Activated T-helper 9 cell treated with anti-CD3 and anti-CD28 coated beads, Interleukin-2, amount 50 U/mL, for 16 hours (primary cell): Measurements from ENCODE around the gene PRDM16.

Source experiments
- DNase-seq: peaks from one replicate; pipeline ENCODE4 v3.0.0-alpha.2; 2020; ENCODE audit warnings: low read depth

The PRDM16 gene

DNA sequence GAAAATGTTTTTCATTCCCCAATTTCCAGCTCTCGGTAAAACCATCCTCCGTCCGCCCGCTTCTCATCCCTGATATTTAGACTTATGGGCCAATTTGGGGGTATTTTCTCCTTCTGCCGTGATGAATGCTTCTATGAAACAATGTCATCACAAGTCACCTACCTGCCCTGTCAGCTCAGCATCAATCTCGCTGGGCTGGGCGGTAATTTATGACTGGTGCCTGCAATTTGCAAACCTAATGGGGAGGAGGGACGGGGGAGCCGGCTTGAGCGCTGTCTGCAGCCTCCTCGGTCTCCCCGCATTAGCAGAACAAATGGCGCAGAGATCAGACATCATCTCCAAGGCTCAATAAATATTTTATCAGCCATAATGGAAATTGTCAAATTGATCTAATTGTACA, 72.1 kb downstream of the PRDM16 start:
- DNase-seq = no peak

GRCh38 chr1:3141836-3142235, 72.8 kb downstream of the PRDM16 start:
- no peak for DNase-seq

DNA sequence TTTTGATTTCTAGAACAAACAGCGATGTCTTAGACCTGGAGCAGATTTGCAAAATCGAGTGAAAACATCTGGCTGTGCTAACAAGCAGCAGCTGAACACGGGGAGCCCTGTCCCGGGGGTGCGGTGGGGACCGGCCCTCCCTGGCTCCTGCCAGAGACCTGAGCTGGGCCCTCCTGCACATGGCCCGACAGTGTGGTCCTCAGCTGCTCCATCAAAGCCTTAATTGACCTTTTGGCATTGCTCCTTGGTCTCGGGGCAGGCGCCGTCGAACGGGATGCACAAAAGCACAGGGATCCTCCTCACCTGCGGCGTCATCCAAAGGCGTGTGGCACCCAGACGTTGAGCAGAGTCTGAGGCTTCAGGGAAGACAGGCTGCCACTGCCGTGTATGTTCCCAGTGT, 73.2 kb downstream of the PRDM16 start:
- no peak for DNase-seq

- no peak for DNase-seq
Observed at GRCh38 chr1:3142751-3143150, 73.7 kb downstream of the PRDM16 start.

GRCh38 chr1:3145532-3146325, 76.7 kb downstream of the PRDM16 start:
- DNase-seq = no peak

- no peak for DNase-seq
Observed at GRCh38 chr1:3146458-3146857, 77.5 kb downstream of the PRDM16 start.

GRCh38 chr1:3146907-3147306, 77.9 kb downstream of the PRDM16 start:
- no peak for DNase-seq

- DNase-seq = no peak
Observed at GRCh38 chr1:3148171-3148570, 79.2 kb downstream of the PRDM16 start.

GRCh38 chr1:3149277-3149676, 80.3 kb downstream of the PRDM16 start:
- no peak for DNase-seq

DNA sequence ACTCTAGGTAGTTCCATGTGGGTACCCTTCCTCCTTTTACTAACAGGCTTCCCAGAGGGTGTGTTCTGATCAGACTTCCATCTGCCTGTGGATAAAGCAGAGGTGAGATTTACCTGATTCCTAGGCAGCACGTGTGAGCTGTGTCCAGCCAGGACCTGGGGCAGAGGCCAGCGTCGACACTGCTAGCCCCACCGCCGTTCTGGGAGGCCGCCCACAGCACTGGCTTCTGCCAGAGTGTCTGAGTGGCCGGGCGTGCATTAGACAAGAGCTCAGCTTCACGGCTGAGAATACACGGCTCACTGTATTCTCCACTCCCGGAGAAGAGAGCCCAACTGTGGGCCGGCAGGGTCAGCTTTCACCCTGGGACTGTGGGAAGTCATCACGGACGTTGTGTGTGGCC, 82.5 kb downstream of the PRDM16 start:
- DNase-seq = no peak

- DNase-seq = no peak
Observed at GRCh38 chr1:3152143-3152542, 83.1 kb downstream of the PRDM16 start.

DNA sequence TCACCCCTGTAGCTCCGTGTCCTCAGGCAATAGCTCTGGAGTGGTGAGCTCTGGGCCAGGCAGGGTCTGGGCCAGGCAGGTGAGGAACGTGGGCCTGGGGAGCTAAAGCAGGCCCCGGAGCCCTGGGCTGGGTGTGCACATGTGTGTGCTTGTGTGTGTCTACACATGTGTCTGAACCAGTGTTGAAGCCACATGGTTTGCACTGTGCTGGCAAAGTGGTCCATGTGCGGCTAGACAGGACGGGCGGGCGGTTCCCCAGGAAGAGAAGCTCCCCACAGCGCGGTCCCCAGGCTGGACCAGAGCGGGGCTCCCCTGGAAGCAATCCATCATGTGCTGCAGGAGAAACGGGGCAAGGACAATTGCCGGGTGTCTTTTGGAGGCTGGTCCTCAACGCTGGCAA, 84.2 kb downstream of the PRDM16 start:
- no peak for DNase-seq

DNA sequence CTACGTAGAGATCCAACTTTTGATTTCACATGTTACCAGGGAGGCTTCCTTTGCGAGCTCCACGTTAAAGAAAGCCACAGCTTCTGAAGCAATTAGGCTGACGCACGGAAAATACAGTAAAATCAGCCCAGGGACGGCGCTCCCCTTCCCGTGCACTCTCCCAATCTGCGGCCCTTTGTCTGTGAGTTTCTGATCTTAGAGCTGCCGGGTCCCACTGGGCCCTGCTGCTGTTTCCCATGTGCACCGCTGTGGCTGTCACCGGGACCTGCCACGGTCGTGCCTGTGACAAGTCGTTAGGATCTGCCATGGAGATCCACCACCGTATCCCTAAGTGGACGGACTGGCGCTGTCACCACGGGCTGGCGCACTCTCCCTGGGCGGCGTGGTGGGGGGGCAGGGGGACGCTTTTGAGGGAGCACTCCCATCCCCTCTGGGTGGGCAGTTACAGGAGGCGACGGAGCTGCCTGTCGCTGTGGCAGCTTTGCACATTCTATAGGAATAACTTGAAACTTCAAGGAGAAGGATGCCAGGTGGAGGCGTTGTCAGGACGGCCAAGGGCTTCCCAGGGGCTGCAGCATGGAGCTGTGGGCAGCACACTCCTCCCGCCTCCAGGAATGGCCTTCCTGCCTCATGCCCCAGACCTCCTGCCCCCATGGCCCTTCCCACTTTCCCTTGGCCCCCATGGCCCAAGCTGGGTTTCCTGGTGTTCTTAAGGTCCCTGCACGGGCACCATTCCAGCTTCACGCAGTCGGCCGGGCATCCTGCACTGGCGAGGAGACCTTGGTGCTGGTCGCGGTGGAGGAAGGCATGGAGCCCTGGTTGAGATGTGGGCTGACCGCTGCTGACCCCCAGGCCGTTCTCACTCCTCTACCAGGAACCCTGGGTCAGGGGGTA, 85.1 kb downstream of the PRDM16 start:
- no peak for DNase-seq

GRCh38 chr1:3155056-3155925, 86.3 kb downstream of the PRDM16 start:
- no peak for DNase-seq

DNA sequence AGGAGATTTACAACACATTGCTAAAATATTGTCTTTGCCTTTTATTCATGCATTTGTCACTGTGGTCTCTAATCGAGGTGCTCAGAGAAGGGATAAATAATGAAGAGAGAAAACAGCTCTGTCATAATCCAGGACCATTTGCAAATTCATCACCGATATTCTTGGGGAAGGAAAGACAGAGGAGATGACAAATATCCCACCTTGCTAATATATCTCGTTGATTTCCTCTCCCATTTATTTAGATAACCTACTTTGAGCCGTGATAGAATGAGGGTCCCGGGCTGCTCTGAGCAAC, 86.9 kb downstream of the PRDM16 start:
- no peak for DNase-seq

- DNase-seq = no peak
Observed at GRCh38 chr1:3156936-3157335, 87.9 kb downstream of the PRDM16 start.

DNA sequence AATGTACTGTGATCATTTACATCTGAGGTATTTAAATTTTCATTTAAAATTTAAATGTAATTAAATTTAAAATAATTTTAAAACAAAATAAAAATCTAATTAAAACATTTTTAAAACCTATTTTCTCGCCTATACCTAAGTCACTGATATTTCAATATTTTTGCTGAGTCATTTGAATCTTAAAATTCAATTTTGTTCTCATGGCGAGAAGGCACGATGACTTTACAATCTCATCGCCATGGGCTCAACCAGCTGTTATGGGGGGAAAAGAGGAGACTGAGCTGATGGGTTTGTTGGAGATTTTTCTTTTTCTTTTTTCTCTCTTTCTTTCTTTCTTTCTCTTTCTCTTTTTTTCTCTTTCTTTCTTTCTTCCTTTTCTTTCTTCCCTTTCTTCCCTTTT, 89.3 kb downstream of the PRDM16 start:
- no peak for DNase-seq

GRCh38 chr1:3159121-3159520, 90.1 kb downstream of the PRDM16 start:
- no peak for DNase-seq

GRCh38 chr1:3159996-3160395, 91.0 kb downstream of the PRDM16 start:
- DNase-seq = no peak

GRCh38 chr1:3160647-3161145, 91.7 kb downstream of the PRDM16 start:
- no peak for DNase-seq

DNA sequence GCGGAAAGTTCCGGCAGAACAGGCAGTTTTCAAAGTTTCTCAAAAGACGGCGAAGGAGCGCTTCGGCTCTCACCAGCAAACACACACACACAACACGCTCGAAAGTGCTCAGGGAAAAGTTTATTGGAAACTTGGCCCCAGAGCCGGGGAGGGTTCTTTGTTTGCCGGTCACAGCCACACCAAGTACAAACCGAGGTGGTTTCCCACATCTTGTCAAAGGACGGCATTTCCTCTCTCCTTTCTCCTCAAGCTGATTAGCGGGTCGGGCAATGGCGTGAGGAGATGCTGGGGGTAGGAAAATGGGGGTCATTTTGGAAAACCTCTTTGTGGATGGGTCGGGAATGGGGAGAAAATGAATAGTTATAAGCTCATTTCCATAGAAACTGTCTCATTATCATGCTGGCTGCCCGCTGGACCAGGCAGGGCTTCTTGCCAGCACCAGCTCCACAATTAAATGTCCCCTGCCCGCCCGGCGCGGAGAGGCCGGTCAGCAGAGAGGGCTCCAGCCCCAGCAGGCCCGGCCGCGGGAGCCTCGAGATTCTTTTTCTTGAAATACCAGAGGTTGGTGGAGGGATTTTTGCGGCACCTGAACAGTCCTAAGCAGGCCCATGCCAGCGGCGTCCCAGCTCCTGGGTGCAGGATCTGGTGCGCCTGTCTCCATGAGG, 92.3 kb downstream of the PRDM16 start:
- no peak for DNase-seq
